GM18868 (cell line): ENCODE measurements around the gene ATP8B1.
"Not testable (repeated sequence)": the region's sequence is repeated elsewhere in the genome, so short reads cannot be mapped to it uniquely, and the experiment has no call there.

Experiments
- ATAC-seq: cut with Tn5 transposase; IDR thresholded peaks from one replicate; pipeline ENCODE4 v1.9.1; 2021; ENCODE audit warnings: mild to moderate bottlenecking, moderate library complexity; ENCODE audit not compliant: unreplicated experiment

ATP8B1 gene

GRCh38 chr18:57771193-57771592 is 31.9 kb downstream of the ATP8B1 start:
- ATAC-seq: no peak

DNA sequence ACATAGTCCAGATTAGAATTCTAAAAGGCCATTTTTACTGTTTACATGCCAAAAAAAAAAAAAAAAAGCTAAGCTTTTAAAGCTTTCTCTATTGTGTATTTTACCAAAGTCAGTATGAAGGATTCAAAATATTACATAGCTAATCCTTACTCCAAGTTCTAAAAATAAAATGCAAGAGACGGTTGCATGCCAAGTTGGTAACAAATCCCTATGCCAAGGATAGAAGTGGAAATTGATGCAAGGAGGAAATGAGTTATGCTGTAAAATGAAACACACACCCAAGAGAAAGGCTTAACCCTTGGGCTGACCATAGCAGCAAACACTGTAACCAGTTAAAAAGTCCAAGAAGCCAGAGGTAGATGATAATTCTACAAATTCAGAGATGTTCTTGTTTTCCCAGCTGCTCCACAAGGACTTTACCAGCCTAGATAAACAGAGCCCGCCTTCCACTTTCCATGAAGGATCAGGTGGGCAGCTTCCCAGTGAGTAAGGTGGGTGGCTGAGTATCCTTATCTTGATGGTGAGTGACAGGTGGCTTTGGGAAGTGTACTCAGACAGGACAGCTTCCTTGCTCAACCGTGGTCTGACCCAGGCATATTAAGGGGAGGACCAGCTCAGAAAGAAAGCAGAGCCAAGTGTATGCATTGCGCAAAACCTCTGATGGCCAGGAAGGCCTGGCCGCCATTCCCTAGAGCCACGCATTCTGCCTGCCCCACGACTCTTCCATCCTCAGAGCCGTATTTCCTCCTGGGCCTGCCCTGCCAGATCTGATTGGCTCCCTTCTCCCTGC is 34.4 kb downstream of the ATP8B1 start:
- ATAC-seq: no peak

DNA sequence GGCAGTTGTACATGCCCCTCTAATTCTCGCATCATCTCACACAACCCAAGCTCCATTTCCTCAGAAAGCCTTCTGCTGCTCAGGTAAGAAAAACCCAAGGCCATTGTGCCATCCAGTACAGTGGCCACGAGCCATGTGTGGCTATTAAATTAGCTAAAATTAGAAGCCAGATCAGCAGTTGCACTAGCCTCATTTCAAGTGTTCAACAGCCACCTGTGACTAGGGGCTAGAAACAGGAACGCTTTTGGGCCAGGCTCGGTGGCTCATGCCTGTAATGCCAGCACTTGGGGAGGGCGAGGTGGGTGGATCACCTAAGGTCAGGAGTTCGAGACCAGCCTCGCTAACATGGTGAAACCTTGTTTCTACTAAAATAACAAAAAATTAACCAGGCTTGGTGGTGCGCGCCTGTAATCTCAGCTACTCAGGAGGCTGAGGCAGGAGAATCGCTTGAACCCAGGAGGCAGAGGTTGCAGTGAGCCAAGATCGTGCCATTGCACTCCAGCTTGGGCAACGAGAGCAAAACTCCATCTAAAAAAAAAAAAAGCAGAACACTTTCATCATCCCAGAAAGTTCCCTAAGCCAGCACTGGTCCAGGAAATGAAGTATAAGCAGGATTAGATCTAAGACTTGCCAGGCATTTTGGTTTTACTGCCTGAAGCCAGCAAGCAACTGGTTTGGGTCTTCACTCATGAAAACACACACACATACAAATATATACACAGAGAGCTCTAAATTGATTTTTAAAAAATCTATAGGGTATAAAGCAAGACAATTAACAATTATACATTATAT is 35.7 kb downstream of the ATP8B1 start:
- ATAC-seq: no peak

GRCh38 chr18:57764995-57765394 is 38.1 kb downstream of the ATP8B1 start:
- no peak for ATAC-seq

DNA sequence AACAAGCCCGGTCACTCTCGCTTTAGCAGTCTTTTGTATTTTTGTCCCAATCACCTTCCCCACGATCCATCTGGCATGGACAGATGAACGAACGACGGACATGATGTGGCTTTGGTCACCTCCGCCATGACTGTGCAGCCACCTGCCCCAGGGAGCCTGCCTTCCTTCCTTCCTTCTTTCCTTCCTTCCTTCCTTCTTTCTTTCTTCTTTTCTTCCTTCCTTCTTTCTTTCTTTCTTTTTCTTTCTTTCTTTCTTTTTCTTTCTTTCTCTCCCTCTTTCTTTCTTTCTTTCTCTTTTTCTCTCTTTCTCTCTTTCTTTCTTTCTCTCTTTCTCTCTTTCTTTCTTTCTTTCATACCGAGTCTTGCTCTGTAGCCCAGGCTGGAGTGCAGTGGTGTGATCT is 39.0 kb downstream of the ATP8B1 start:
- ATAC-seq: no peak

- ATAC-seq: no peak
These were observed 40.4 kb downstream of the ATP8B1 start for GRCh38 chr18:57762686-57763085.

- ATAC-seq: no peak
These were observed 43.5 kb downstream of the ATP8B1 start for GRCh38 chr18:57759650-57760049.

- ATAC-seq: no peak
These were observed 47.5 kb downstream of the ATP8B1 start for GRCh38 chr18:57755473-57756067.

DNA sequence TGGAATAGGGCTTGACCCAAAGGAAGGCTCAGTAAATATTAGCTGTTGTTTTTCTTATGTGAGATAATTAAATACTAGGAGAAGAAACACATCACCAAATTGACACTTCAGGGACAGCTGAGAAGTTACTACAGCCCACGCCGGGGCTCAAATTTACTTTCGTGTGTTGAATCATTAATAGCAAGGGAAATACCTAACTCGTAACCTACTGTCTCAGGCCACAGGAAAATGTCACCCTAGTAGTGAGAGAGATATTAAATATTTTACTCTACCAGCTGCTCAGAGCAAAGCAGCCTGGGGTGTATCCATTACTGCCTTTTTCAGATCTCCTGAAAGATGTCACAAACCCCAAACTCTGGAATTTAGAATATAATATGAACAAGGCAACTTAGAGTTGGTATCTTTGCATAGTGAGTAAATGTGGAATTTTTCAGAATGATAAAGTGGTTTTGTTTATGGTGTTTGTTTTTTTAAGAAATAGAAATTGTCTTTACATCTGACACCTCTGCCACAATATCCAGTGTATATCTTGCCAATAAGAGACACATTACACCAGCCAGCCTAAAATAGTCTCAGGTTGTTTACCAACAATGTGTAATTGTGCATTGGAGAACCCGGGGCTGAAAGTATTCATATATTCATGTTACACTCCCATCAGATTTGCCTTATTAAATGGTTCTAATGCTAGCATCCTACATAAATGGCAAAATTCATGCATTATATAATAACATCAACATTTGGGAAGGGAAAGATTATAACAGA is 48.4 kb downstream of the ATP8B1 start:
- no peak for ATAC-seq

DNA sequence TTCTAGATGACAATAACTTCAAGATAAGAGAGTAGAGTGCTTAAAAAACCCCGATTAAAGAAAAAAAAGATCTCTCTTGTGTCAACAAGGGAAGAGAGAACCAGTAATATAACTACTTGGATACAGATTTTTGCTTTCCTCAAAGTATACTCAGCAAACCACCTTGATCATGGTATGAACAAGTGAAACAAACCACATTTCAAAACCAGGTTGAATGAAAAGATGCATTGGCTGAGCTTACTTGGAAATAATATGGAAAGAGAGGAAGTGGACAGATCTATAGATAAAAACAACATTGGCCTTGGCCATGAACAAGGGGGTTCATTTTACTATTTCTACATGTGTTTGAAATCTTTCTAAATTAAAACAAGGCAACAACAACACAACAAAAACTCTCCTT is 50.1 kb downstream of the ATP8B1 start:
- ATAC-seq: no peak

DNA sequence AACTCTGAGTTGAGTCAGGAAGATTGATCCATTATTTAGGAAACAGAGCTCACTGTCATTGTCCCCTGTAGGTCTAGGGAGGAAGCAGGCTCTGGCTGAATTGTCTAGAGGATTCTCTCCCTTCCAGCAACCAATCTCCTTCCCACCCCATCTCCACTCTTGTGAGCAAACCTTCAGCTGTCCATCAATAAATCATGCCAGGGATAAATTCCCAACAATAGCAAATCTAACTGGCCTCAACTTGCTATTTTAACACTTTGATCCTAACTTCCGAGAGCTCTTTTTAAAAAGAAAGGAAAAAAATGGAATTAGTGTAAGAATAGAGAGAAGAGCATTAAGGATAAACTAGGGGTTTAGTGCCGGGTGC is 53.5 kb downstream of the ATP8B1 start:
- no peak for ATAC-seq

- ATAC-seq: peak; percentile 97
These were observed 54.1 kb downstream of the ATP8B1 start for GRCh38 chr18:57748770-57749603.

DNA sequence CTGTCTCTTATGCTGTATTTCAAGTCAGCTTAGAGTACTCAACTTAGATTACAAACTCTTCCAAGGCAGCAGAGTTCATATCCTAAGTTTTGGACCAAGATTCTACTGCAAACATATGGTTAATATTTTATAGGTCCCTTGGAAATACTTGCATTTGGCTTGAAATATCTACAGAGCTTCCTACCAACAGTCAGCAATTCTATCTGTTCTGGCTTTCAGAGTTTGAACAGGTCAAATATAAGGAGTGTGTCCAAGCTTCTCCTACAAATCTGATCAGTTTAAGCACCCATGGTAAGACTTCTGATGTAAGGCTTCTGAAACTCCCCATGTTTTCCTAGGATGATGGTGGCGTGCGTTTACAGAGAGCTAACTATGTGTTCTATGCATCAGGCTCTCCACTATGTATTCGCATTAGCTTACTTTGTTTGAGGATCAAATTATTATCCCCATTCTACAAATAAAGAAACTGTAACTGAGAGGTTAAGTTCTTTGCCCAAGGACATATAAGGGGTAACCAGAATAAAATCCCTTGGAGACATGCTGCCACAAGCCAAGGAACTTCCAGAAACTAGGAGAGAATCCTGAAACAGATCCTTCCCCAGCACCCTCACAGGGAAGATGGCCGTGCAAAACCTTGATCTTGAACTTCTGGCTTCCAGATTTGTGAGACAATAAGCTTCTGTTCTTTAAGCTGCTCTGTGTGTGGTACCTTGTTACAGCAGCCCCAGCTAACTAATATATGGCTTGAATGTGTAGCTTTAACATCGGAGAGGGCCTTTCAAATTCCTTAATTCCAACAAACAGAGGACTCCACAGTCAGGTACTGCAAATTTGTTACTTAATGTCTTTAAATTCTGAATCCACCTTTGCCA is 55.1 kb downstream of the ATP8B1 start:
- peak; percentile 17 for ATAC-seq

GRCh38 chr18:57744211-57744694 is 58.9 kb downstream of the ATP8B1 start:
- no peak for ATAC-seq

DNA sequence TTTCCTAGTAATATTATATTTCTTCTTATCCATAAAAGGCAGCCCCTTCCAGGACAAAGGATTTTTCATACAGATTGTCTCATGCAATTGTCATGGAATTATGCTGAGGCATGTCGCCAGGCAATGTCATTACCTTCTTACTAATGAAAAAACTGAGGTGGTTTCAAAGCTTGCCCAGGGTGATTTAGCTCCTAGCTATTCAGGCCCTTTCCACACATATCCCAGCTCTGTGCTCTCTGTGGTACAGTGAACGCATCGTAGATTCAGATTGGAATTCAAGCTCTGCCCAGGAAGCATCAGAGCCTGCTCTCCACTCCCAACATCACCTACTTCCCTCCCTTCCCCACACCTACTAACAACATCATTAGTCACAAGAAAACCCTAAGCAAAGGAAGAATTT is 60.1 kb downstream of the ATP8B1 start:
- no peak for ATAC-seq

GRCh38 chr18:57741273-57741672 is 61.8 kb downstream of the ATP8B1 start:
- no peak for ATAC-seq

- ATAC-seq: no peak
These were observed 65.0 kb downstream of the ATP8B1 start for GRCh38 chr18:57738078-57738477.

GRCh38 chr18:57737400-57738060 is 65.6 kb downstream of the ATP8B1 start:
- ATAC-seq: no peak

GRCh38 chr18:57735042-57735441 is 68.1 kb downstream of the ATP8B1 start:
- not testable (repeated sequence) for ATAC-seq
